Esophagus muscularis mucosa (tissue), 4 donors: ENCODE data around the gene SLCO3A1. TPM values are rescaled to one million over a fixed set of nuclear protein-coding genes. Genes with fewer than 3 reads are reported as not detected.

Source experiments
- DNase-seq: peaks from one replicate; pipeline ENCODE4 v3.0.0-alpha.2; 2017; ENCODE audit errors: extremely low spot score
- H3K27ac ChIP-seq, 4 donors: fragments of 200-600 bp; sonication (generic); replicated peaks in 1 of 4; 1 replicate in 3 of 4; 2 replicates in 1 of 4; pipeline ENCODE4 v1.5.1; 2016 to 2019; ENCODE audit warnings: mild to moderate bottlenecking in 1 of 4
- H3K27me3 ChIP-seq, 4 donors: fragments of 200-600 bp; sonication (generic); one replicate each; pipeline versions ENCODE4 v1.5.1 to v1.6.0; 2016 to 2019
- H3K36me3 ChIP-seq, 4 donors: fragments of 200-600 bp; sonication (generic); one replicate each; pipeline ENCODE4 v1.5.1; 2016 to 2019
- H3K4me1 ChIP-seq, 4 donors: fragments of 200-600 bp; sonication (generic); one replicate each; pipeline ENCODE4 v1.5.1; 2016 to 2019
- H3K4me3 ChIP-seq, 4 donors: fragments of 200-600 bp; sonication (generic); 1 replicate in 2 of 4; 2 replicates in 2 of 4; pipeline ENCODE4 v1.5.1; 2016 to 2019; ENCODE audit warnings: mild to moderate bottlenecking in 4 of 4, moderate library complexity in 1 of 4
- H3K9me3 ChIP-seq, 4 donors: fragments of 200-600 bp; sonication (generic); 1 replicate in 3 of 4; 2 replicates in 1 of 4; pipeline ENCODE4 v1.5.1; 2016 to 2019
- CTCF ChIP-seq, 3 experiments: fragments of 200-600 bp in 2 of 3; fragments of 450-650 bp in 1 of 3; sonication (generic) in 2 of 3; IDR thresholded peaks; one replicate each; pipeline ENCODE4 v1.5.1; 2017 to 2019; ENCODE audit warnings: antibody characterized with exemption in 3 of 3, mild to moderate bottlenecking in 2 of 3, moderate library complexity in 1 of 3
- EP300 ChIP-seq: sonication (generic); formaldehyde crosslinking; IDR thresholded peaks from one replicate; pipeline ENCODE4 v1.6.1; 2017; ENCODE audit warnings: antibody characterized with exemption
- POLR2A ChIP-seq: fragments of 450-650 bp; IDR thresholded peaks from one replicate; pipeline ENCODE4 v1.6.1; 2017; ENCODE audit warnings: antibody characterized with exemption, moderate library complexity, mild to moderate bottlenecking, low read depth
- POLR2AphosphoS5 ChIP-seq, 2 donors: sonication (generic); formaldehyde crosslinking; IDR thresholded peaks; one replicate each; pipeline ENCODE4 v1.6.1; 2017; ENCODE audit warnings: antibody characterized with exemption in 2 of 2
- whole genome bisulfite sequencing: methylation state at CpG from one replicate; pipeline ENCODE4 v1.1.5; 2018; 5-methylcytosine and 5-hydroxymethylcytosine counted together
- intact Hi-C: fragments of 100-400 bp; cut with DNase I; formaldehyde crosslinking; loops from one replicate; pipeline ENCODE4 v1.15.1; 2023
- total RNA-seq, 4 donors: library from RNA; depleted of rRNA; stranded (reverse); fragments of >200 nt; gene quantifications; one replicate each; pipeline versions ENCODE4 v1.1.0 to v1.2.1, GENCODE V29; 2016

Gene SLCO3A1
- total RNA-seq, 4 donors from 2014 or later = 5.6 to 17.5 (median 12.3) TPM

GRCh38 chr15:92122259-92122658 is 268.8 kb downstream of the SLCO3A1 start:
- no peak for DNase-seq
- no peak overlapping the region for H3K4me3 ChIP-seq
- TF ChIP-seq EP300 (no peak), POLR2AphosphoS5 (IDR thresholded peaks at IDR 0.05) (no peak), POLR2A (no peak), CTCF (IDR thresholded peaks at IDR 0.05) (no peak)
- intact Hi-C loops = no loop called here
- peaks cover 0 to 5% (median 0%) of the 10 kb centered on the region in 4 donors for H3K9me3 ChIP-seq
- H3K27me3 ChIP-seq = no peaks in the 10 kb centered on the region
- WGBS = 96% methylated on average over 2 of the region's 2 CpGs
- peaks cover 11 to 46% (median 36%) of the 10 kb centered on the region in 4 donors for H3K36me3 ChIP-seq
- H3K27ac ChIP-seq = no peak overlapping the region
- H3K4me1 ChIP-seq = peaks cover 4 to 14% (median 6%) of the 10 kb centered on the region in 4 donors

GRCh38 chr15:92123962-92124656 is 270.6 kb downstream of the SLCO3A1 start:
- TF ChIP-seq EP300 (no peak), POLR2A (no peak), POLR2AphosphoS5 (IDR thresholded peaks at IDR 0.05) (no peak), CTCF (IDR thresholded peaks at IDR 0.05) (no peak)
- WGBS = 89% methylated on average over 6 of the region's 6 CpGs
- H3K4me1 ChIP-seq = no peaks in the 10 kb centered on the region
- H3K36me3 ChIP-seq = peaks cover 11 to 65% (median 55%) of the 10 kb centered on the region in 4 donors
- intact Hi-C loops = no loop called here
- H3K4me3 ChIP-seq = no peak overlapping the region
- no peaks in the 10 kb centered on the region for H3K27me3 ChIP-seq
- H3K9me3 ChIP-seq = peaks cover 0 to 5% (median 0%) of the 10 kb centered on the region in 4 donors
- DNase-seq = no peak
- H3K27ac ChIP-seq = no peak overlapping the region

GRCh38 chr15:92124657-92125010 is 271.1 kb downstream of the SLCO3A1 start:
- intact Hi-C loops = no loop called here
- no peak overlapping the region for H3K27ac ChIP-seq
- WGBS = 82% methylated on average over 3 of the region's 3 CpGs
- H3K4me1 ChIP-seq = no peaks in the 10 kb centered on the region
- H3K4me3 ChIP-seq = no peak overlapping the region
- no peak for DNase-seq
- peaks cover 0 to 5% (median 0%) of the 10 kb centered on the region in 4 donors for H3K9me3 ChIP-seq
- no peaks in the 10 kb centered on the region for H3K27me3 ChIP-seq
- TF ChIP-seq POLR2A = no peak
- TF ChIP-seq EP300 = no peak
- TF ChIP-seq POLR2AphosphoS5 (IDR thresholded peaks at IDR 0.05) = no peak
- TF ChIP-seq CTCF (IDR thresholded peaks at IDR 0.05) = no peak
- peaks cover 11 to 68% (median 59%) of the 10 kb centered on the region in 4 donors for H3K36me3 ChIP-seq

- intact Hi-C loops = no loop called here
- no peak for DNase-seq
- Histone ChIP-seq H3K4me3 (no peak overlapping the region), H3K4me1 (no peaks in the 10 kb centered on the region), H3K9me3 (no peaks in the 10 kb centered on the region), H3K27ac (no peak overlapping the region), H3K27me3 (no peaks in the 10 kb centered on the region), H3K36me3 (peaks cover 11 to 66% (median 56%) of the 10 kb centered on the region in 4 donors)
- 92% methylated on average over 5 of the region's 5 CpGs for WGBS
- TF ChIP-seq CTCF (IDR thresholded peaks at IDR 0.05) = no peak
- TF ChIP-seq EP300 = no peak
- no peak for TF ChIP-seq POLR2A
- no peak for TF ChIP-seq POLR2AphosphoS5 (IDR thresholded peaks at IDR 0.05)
Measured at GRCh38 chr15:92128788-92129187, 275.3 kb downstream of the SLCO3A1 start.
